Spinal cord (tissue), 10 donors: ENCODE data around the gene BRCC3. TPM values are rescaled to one million over a fixed set of nuclear protein-coding genes. Genes with fewer than 3 reads are reported as not detected.
A peak's percentile ranks its signal among the peaks of the same experiment; 100 is the strongest.

Experiments used
- DNase-seq, 6 donors: peaks; one replicate each; pipeline versions ENCODE4 v3.0.0 to v3.0.0-alpha.2; 2013 to 2015; ENCODE audit warnings: low spot score in 6 of 6, low read depth in 4 of 6
- H3K27ac ChIP-seq: one replicate; pipeline ENCODE4 v1.5.1; 2013; ENCODE audit warnings: low read depth, low read length, control low read depth
- H3K27me3 ChIP-seq: one replicate; pipeline ENCODE4 v1.6.1; 2013; ENCODE audit warnings: low read length; ENCODE audit not compliant: control insufficient read depth, insufficient read depth
- H3K36me3 ChIP-seq: one replicate; pipeline ENCODE4 v1.6.1; 2013; ENCODE audit warnings: low read length; ENCODE audit not compliant: control insufficient read depth, insufficient read depth
- H3K4me1 ChIP-seq: one replicate; pipeline ENCODE4 v1.6.1; 2013; ENCODE audit warnings: low read length; ENCODE audit not compliant: control insufficient read depth, insufficient read depth
- H3K4me3 ChIP-seq: one replicate; pipeline ENCODE4 v1.5.1; 2013; ENCODE audit warnings: low read depth, low read length, control low read depth
- H3K9me3 ChIP-seq: one replicate; pipeline ENCODE4 v1.6.1; 2013; ENCODE audit warnings: low read length; ENCODE audit not compliant: control insufficient read depth, insufficient read depth
- WGBS: methylation state at CpG from one replicate; pipeline ENCODE4 v1.1.5; 2013; ENCODE audit warnings: missing lambda C conversion rate; ENCODE audit not compliant: insufficient coverage; 5-methylcytosine and 5-hydroxymethylcytosine counted together
- polyA plus RNA-seq, 2 donors: library from polyadenylated mRNA; unstranded; fragments of 120-200 nt; gene quantifications; one replicate each; pipeline ENCODE4 v1.2.1, GENCODE V29; 2013; ENCODE audit not compliant: insufficient read length in 2 of 2
- total RNA-seq, 2 donors: library from RNA; depleted of rRNA in 1 of 2; stranded (reverse); fragments of 120-200 nt in 1 of 2; fragments of >200 nt in 1 of 2; gene quantifications; one replicate each; pipeline versions ENCODE4 v1.2.3 to v1.2.4, GENCODE V29; 2013 to 2014
- donor health status: healthy.

The BRCC3 gene
- total and polyA plus RNA-seq, 4 donors = 12.4 to 26.9 (median 21.4) TPM

DNA sequence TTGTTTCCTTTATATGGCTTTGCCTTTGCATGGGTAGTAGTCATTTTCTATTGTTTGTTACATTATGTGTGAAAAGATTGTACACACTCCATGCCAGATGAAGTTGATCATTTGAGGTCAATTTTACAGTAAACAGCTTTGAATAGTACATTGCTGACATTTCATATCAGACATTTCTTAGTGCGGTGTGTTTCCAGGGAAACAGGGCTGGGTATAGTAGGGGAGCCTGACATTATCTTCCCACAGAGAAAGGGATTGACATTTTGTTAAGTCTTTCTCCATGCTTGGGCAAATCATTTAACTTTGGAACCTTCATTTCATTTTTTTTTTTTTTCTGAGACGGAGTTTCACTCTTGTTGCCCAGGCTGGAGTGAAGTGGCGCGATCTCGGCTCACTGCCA lies 39.7 kb upstream of the BRCC3 start:
- Histone ChIP-seq H3K4me3 (no peak overlapping the region), H3K9me3 (no peaks in the 10 kb centered on the region), H3K36me3 (no peaks in the 10 kb centered on the region), H3K27me3 (no peaks in the 10 kb centered on the region), H3K4me1 (no peaks in the 10 kb centered on the region), H3K27ac (no peak overlapping the region)
- 83% methylated on average over 1 of the region's 5 CpGs for WGBS
- no peak for DNase-seq

DNA sequence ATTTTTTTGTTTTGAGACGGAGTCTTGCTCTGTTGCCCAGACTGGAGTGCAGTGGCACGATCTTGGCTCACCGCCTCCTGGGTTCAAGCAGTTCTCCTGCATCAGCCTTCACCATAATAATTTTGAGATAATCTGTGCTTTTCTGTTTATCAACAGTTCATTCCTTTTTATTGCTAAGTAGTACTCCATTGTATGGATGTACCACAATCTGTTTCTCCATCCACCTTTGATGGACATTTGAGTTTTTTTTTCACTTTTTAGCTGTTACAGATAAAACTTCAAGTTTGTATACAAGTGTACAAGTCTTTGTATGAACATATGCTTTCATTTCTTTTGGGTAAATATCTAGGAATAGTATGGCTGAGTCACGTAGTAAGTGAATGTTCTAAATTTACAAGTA lies 35.6 kb upstream of the BRCC3 start:
- no peaks in the 10 kb centered on the region for H3K27me3 ChIP-seq
- no peak overlapping the region for H3K27ac ChIP-seq
- DNase-seq = no peak
- H3K4me1 ChIP-seq = no peaks in the 10 kb centered on the region
- H3K36me3 ChIP-seq = no peaks in the 10 kb centered on the region
- H3K9me3 ChIP-seq = no peaks in the 10 kb centered on the region
- H3K4me3 ChIP-seq = no peak overlapping the region
- no CpG with 5 or more reads among the region's 4 CpGs for WGBS

DNA sequence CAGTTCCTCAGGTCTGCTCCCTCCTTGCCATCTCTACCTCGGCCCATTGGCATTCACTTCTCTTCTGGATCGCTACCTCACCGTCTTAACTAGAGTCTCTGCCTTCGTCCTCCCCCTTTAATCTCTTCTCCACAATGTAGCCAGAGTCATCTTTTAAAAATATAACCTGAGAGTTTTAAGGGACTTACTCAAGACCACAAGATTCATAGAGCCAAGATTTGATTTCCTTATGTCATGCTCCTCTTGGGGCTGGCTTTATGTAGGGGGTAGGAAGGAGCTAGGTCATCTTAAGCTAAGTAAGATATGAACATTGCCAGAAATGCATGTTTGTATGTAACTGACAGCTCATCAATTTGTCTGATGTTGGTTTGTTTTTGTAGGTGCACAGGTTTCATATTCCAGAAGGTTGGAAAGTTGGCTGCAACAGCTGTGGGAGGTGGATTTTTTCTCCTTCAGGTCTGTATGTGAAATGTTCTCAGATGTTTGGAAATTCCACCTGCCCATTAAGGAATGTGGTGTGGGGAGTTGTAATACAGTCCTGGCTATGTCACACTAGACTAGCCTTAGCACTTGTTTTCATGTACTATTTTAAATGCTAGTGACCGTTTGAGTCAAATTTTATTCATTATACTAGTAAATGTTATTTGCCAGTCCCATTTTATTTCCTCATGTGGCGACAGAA lies 25.0 kb upstream of the BRCC3 start:
- H3K36me3 ChIP-seq = peaks cover 3% of the 10 kb centered on the region

DNA sequence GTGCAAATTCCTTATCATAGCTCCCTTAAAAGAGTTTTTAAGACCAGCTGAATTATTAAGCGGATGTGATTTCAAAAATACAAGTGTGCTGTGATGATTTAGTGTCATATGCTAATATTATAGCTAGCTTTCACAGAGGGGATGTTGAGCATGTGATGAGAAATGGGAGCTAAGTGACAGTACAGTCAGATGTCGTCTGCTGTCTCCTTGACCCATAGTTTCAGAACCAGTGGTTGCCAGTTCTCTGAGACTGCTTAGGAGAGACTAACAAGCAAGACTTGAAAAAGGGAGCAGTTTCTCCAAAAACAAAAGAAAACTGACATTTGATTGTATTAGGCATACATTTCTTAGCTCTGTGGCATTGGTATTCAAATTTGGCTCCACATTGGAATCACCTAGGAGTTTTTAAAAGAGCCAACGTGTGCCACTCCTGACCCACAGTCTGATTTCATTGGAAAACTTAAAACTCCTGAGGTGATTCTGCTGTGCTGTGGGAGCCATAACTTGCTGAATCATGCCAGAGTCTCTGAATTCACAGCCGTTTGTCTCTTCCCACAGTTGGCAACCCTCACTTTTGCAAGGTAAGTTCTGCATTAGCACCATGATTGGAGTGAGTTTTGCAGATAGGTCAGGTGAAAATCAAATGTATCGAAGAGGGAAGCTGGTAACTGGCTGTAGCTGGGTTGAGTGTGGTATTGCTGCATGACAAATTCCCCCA lies 24.3 kb upstream of the BRCC3 start:
- peaks cover 3% of the 10 kb centered on the region for H3K36me3 ChIP-seq
- H3K27ac ChIP-seq = no peak overlapping the region
- no peak for DNase-seq
- H3K4me1 ChIP-seq = no peaks in the 10 kb centered on the region
- H3K27me3 ChIP-seq = no peaks in the 10 kb centered on the region
- WGBS = 68% methylated on average over 3 of the region's 5 CpGs
- no peak overlapping the region for H3K4me3 ChIP-seq
- H3K9me3 ChIP-seq = no peaks in the 10 kb centered on the region

More for the DNA sequence above, 25.0 kb upstream of the BRCC3 start:
- Histone ChIP-seq H3K9me3 (no peaks in the 10 kb centered on the region), H3K27ac (no peak overlapping the region), H3K4me1 (no peaks in the 10 kb centered on the region), H3K4me3 (no peak overlapping the region), H3K27me3 (no peaks in the 10 kb centered on the region)
- WGBS = 86% methylated on average over 3 of the region's 6 CpGs
- DNase-seq = no peak

DNA sequence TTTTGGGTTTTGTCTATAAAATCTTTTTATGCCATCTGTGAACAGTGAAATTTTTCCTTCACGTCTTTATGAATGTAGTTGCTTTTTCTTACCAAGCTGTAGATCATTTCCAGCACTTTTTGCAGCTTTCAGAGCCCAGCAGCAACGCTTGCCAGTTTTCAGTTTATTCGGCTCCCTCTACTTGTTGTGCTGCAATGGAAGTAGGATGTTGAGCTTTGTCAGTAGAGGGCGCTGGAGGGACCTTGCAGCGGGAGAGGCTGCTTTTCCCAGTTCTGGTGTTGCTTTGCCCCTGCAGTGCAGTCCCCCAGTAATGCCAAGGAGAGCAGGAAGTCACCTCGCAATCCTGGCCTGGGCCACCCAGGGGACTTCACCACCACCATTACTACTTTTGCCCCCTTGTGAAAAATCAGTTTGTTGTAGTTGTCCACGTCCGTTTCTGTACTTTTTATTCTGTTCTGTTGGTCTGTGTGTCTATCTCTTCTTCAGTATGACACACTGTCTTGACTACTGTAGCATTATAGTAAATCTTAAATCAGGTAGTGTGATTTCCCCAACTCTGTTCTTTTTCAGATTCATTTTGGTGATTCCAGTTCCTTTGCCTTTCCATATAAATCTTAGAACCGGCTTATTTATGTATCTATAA lies 22.2 kb upstream of the BRCC3 start:
- Histone ChIP-seq H3K36me3 (peaks cover 3% of the 10 kb centered on the region), H3K4me1 (no peaks in the 10 kb centered on the region), H3K4me3 (no peak overlapping the region), H3K27me3 (no peaks in the 10 kb centered on the region), H3K9me3 (no peaks in the 10 kb centered on the region), H3K27ac (no peak overlapping the region)
- WGBS = 23% methylated on average over 4 of the region's 9 CpGs
- peak in 2 of 6 donors; percentile 34 to 57 for DNase-seq

DNA sequence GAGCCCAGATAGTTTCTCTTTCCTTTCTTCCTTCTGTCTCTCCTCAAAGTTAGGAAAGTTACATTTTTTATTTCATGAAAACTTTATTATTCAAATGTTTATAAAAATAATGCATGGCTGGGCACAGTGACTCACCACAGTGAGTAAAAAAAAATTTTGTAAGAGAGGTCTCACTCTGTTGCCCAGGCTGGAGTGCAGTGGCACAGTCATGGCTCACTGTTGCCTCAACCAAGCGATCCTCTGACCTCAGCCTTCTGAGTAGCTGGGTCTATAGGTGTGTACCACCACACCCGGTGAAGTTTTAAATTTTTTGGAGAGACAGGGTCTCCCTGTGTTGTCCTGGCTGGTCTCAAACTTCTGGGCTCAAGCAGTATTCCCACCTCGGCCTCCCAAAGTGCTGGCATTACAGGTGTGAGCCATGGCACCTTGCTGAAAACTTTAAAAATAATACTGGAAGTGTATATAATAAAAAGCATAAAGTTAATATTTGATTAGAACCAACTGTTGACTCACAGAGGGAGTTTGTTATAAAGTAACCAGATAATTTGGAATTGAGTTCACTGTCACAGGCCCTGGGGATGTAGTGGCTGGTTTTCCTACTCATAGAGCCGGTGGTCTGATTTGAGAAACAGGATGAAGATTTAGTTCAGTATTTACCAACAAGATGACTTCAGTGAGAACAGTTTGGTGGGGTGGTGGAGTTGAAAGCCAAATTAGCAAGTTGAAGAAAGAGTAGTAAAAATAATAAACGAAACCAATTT lies 18.4 kb upstream of the BRCC3 start:
- no peaks in the 10 kb centered on the region for H3K9me3 ChIP-seq
- no peaks in the 10 kb centered on the region for H3K27me3 ChIP-seq
- no peak overlapping the region for H3K27ac ChIP-seq
- DNase-seq = no peak
- no peaks in the 10 kb centered on the region for H3K36me3 ChIP-seq
- WGBS = 78% methylated on average over 4 of the region's 5 CpGs
- H3K4me1 ChIP-seq = peaks cover 4% of the 10 kb centered on the region
- no peak overlapping the region for H3K4me3 ChIP-seq

DNA sequence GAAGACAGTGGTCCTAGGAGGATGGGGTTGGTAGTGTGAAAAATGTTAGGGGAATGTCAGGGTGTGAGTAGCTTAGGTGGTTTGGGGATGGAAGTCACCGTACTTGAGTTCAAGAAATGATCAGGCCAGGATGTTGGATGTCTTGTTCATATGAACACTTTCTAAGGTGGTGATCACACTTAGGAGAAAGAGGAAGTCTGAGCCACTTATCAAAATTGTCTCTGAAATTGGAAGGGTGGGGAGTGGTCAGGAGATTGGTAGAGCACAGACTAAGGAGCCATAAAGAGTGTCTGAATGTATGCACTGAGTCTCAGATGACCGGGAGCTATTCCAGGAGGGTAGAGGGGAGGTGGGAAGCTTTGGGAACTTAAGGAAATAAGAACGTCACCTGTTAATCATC lies 17.7 kb upstream of the BRCC3 start:
- Histone ChIP-seq H3K4me1 (peaks cover 4% of the 10 kb centered on the region), H3K36me3 (no peaks in the 10 kb centered on the region), H3K9me3 (no peaks in the 10 kb centered on the region), H3K27me3 (no peaks in the 10 kb centered on the region), H3K4me3 (no peak overlapping the region), H3K27ac (no peak overlapping the region)
- no peak for DNase-seq
- WGBS = 75% methylated on average over 3 of the region's 3 CpGs

DNA sequence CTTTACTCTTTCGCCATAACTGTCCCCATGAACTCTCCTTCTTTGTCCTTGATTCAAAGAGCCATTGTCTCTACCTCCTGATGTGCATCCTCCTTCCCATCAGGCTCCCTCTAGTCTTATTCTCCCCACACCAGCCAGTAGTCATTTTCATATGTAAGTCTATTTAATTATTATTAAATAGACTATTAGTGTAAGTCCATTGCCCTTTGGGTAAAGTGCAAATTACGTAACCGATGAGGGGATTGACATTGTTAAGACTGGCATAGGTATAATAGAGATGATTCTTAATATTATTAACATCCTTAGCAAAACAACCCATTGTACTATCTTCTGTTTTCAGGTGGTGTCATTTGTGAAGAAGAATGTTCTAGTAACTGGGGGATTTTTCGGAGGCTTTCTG lies 17.1 kb upstream of the BRCC3 start:
- Histone ChIP-seq H3K4me1 (peaks cover 4% of the 10 kb centered on the region), H3K36me3 (no peaks in the 10 kb centered on the region), H3K4me3 (no peak overlapping the region), H3K27ac (no peak overlapping the region), H3K27me3 (no peaks in the 10 kb centered on the region), H3K9me3 (no peaks in the 10 kb centered on the region)
- DNase-seq = no peak
- WGBS = 50% methylated on average over 1 of the region's 4 CpGs

DNA sequence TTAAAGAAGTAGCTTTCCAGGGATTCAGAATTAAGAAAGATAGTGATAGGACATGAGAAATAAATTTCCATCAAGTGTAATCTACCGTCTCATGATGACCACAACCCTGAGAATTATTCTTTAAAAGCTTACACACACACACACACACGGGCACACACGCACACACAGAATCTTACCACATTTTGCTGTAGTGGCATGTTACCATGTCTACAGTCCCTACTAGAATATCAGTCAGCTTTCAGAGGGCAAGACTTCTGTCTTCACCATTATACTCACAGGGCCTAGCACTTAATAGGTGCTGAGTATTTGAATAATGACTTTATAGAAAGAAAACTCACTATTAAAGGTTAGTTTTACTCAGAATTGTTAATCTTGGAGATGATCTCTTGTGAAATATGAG lies 15.8 kb upstream of the BRCC3 start:
- Histone ChIP-seq H3K9me3 (no peaks in the 10 kb centered on the region), H3K4me1 (peaks cover 4% of the 10 kb centered on the region), H3K27me3 (no peaks in the 10 kb centered on the region), H3K27ac (no peak overlapping the region), H3K36me3 (no peaks in the 10 kb centered on the region), H3K4me3 (no peak overlapping the region)
- no CpG with 5 or more reads among the region's 3 CpGs for WGBS
- DNase-seq = no peak
